NK-92 (cell line): ENCODE data around the gene EFCAB6.

Experiments used
- DNase-seq: peaks from one replicate; lab custom pipeline; 2025; ENCODE audit not compliant: unreplicated experiment; lab: John Stamatoyannopoulos, UW

The EFCAB6 gene

DNA sequence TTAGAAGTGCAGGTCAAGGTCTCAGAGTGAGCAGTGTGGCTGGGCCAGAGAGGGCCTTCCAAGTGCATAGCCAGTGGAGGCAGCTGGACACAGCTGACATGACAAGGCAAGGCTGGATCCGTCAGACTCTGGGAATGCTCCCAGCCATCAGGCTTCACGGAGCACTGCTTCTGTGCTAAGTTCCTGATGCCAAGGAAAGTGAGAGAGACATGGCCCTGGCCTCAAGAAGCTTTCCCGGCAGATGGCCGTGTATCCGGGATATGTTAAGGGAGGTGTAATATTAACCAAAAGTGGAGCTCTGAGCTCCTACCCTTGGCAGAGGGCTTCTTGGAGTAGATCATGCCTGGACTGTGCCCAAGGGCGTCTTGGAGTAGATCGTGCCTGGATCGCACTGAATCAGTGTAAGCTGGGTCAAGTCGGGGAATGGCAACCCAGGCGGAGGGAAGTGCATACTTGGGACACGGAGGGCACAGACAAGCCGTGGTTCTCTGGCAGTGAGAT lies 7.4 kb upstream of the EFCAB6 start:
- DNase-seq = no peak

DNA sequence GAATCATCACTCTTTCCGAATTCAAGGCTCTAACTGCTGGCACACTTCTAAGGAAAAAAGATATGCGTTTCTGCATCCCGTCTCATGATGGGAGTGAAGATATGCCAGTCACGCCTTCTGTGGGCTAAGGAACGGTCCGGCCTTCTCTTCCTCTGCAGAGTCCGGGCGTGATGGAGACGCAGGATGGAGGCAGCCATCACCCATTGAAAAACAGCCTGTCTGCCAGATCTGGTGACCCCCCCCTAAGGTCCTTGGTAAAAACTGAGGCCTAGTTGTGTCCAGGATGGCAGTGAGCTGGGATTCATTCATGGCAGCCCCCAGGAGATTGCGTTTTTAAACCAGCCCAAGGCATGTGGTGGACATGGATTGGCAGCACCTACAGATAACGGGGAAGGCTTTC lies 6.9 kb upstream of the EFCAB6 start:
- DNase-seq = no peak

DNA sequence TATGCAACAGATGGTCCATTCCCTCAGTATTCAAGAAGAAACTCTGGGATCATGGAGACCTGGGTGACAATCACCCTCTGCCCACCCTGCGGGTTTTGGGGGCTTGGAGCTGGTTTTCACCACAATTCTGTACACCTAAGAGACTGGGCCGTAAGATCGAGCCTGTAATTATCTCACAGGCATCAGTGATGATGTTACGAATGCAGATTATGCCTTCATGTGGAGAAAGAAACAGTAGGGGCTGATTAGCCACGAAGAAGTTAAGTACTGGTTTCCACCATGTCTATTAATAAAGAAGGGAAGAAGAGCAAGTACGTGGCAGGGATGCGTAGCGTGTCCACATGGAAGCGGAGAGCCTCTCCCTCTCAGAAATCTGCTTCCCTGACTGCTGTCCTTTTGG lies 5.3 kb upstream of the EFCAB6 start:
- no peak for DNase-seq

DNA sequence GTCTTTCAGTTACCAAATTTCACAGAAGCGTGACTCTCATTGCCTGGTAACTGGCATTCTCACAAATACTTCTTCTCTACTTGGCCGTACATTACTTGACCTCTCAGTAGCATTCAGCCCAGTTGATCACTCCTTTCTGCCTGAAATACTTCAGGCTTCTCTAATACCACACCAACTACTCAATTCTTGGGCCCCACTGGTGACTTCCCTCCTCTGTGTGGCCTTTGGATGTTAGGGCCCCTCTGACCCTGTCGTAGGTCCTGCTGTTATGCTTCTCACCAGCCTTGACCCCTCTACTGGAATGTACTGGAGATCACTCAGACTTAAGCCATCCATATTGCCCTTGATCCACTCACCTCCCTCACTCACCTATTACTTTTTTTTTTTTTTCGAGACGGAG lies 2.2 kb upstream of the EFCAB6 start:
- no peak for DNase-seq

DNA sequence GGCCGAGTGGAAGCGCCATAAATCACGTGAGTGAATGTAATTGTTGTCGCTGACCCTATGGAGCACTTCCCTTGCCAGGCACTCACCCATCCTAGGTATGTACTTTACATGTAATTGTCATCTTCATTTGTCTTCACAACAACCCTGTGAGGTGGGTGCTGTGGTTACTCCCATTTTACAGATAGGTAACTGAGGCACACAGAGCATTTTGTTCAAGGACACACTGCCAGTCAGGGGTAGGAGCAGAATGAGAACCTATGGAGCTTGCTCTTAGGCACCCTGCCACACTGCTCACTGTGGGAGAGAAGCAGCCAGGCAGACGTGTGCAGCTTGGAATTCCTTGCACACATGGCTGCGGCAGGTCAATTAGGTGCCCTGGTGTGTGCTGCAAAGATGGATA lies 785 bp upstream of the EFCAB6 start:
- DNase-seq = no peak

DNA sequence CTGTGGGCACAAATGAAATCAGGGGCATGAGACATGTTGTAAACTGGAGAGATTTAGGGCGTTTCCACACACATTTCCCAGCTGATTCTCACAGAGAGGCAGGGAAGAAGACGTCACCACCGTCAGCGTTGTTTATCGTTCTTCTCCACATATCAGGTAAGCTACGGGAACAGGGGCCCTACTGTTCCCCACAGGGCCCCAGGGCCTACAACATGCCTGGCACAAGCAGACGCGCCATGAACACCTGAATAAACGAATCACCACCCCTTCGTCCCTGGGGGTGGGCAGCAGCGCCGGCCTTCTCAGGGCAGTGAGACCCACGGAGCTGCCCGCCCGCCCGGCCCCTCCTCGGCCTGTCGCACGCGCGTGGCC lies 342 bp downstream of the EFCAB6 start:
- no peak for DNase-seq

DNA sequence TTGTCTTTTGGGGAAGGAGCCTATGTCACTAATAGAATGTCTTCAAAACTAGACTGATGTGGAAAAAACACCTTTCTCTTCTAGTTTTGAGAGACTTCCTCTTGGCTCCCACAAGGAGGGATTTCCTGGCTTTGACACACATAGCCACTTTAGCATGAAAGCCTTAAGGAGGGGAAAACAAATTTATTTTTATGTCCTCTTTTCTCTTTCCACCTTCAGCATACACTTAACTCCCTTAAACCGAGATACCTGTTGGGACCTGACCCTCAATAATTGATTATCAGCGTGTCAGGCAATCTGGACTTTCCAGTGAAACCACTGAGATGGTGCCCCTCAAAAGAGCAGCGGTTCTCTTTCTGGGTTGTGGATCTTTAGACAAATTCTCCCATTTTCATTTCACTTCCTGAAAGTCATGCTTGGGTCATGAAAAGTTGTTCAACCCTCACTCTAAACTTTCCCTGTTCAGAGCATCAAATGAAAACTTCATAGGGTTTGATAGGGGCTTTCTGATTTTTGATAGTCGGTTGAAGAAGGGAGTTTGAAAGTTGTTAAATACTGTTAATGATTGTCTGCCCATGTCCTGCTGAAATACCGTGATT lies 9.1 kb downstream of the EFCAB6 start:
- no peak for DNase-seq

DNA sequence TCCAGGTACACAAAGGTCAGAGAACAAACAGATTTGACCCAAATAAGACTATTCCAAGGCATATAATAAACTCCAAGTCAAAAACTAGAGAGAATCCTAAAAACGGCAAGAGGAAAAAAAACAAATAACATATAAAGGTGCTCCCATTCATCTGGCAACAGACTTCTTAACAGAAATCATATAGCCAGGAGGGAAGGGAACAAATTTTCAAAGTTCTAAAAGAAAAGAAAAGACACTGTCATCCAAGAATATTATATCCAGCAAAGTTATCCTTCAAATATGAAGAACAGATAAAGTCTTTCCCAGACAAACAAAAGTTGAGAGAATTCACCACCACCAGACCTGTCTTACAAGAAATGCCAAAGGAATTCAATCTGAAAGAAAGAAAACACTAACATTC lies 11.1 kb downstream of the EFCAB6 start:
- DNase-seq = no peak

DNA sequence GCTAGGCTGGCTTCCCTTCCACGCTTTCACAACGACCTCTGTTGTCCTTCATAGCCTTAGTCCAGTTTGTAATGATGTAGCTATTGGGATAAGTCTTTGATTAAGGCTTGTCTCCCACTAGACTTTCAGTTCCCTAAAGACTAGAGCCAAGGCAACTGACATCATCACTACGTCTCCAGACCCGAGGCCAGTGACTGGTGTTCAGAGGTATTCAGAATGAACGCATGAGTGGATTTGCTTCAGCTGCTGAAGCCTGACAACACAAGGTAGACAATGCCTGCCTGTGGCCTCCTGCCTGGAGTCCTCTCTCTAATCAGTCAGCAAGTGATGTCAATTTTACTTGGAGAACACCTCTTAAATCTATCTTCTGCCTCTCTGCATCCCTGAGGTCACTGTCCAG lies 13.6 kb downstream of the EFCAB6 start:
- no peak for DNase-seq

DNA sequence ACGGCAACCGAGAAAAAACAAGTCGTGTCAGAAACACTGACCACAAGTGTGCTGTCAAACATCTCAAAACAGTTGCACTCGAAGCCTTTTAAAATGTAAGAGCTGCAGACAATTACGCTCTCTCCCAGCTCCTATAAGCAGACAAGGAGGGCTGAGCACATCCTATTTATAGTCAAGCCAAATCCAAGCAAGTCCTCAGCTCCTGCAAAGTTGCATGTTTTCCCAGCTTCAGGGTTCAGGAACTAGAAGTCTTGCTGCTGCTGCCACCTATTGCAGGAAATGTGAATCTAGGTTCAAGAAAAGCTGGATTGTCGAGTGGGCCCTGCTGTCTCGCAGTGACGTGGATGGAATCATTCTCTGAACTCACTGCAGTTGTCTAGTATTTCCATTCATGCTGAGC lies 15.5 kb downstream of the EFCAB6 start:
- DNase-seq = no peak

DNA sequence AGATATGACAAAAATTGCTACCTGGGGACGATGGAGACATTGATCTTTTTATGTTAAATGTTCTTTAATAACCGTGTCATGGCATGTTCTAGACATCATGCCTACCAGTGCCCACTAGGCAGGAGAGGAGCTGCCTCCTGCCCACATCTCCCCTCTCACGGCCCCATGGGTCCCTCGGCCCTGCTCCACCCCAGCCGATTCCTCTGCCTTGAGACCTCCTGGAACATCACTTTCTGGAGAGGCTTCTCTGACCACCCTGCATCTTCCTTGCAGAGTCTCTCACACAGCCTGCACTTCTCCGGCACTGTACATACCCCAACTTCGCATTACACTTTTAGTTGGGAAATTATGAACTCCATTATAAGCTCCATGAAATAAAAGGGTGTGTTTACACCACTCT lies 16.8 kb downstream of the EFCAB6 start:
- DNase-seq = no peak

DNA sequence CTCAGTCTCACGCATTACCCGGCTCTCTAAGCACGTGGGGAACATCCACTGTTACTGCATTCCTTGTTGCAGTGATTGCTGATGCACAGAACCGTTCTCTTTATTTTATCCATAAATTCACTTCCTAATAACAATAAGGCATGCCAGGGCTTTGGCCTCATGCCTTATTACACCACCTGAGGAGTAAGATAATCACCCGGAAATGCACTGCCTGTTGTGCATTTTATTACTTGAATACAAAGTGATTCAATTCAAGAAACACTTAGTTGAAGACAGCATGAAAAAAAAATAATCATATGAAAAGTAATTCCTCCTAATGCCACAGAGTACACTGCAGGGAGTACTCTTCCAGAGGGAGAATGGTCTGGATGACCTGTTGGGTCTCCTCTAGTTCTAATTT lies 19.2 kb downstream of the EFCAB6 start:
- no peak for DNase-seq

DNA sequence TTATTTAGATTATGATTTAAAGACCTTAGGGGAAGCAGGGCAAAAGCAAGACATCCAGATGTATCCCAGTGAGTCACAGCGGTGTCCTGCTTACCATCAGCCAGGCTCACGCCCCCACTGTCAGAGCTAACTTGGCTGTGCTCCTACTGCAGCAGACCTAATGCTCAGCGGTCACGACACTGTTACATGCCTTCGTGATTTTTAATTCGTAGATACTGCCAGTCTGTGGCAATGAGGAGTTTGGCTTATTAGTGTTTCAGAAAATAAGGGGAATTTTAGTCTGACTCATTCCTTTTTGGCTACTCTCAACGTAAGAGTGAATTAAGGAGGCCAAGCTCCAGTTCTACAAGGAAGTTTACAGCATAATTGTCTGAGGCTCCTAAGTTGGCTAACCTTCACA lies 22.7 kb downstream of the EFCAB6 start:
- no peak for DNase-seq

DNA sequence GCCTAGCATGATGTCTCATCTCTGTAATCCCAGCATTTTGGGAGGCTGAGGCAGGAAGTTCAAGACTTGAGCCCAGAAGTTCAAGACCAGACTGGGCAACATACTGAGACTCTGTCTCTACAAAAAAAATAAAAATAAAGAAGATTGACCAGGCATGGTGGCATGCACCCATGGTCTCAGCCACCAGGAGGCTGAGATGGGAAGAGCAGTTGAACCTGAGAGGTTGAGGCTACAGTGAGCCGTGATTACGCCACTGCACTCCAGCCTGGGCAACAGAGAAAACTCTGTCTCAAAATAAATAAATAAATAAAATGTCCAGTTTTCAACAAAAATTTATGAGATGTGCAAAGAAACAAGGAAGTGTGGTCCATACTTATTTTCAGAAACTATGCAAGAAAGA lies 28.3 kb downstream of the EFCAB6 start:
- DNase-seq = no peak

DNA sequence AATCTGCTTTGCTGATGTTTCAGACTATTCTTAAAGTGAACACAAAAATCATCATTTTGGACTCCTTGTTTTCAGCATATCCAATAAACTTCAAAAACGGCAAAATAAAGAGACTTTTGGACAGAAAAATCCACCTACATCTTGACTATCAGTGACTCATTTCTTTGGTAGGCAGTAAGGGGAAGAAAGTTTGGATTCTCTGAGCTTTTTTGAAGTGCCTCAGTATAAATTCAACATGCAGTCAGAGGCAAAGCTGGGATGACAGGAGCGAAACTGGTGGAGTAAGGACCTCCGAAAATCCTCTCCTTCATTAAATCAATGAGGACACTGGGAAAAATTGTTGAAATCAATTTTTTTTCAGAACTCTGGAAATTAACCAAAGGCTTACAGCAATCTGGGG lies 29.7 kb downstream of the EFCAB6 start:
- no peak for DNase-seq

DNA sequence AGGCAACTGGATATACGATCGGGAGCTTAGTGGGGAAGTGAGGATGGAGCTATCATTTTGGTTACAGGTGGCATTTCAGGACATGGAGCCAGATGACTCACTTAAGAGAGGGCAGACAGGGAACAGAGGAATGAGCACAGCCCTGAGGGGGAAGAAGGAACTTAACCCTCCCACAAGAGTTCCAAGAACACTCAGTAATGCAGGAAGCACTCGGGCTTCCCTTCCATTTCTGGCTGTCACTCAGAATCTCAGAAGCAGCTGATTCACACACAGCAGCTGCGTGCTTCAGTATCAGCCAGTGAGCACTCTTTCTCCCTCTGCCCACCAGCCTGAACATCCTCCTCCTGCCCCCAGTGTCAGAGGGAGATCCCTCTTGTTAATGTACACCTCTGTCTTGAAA lies 34.8 kb downstream of the EFCAB6 start:
- no peak for DNase-seq

DNA sequence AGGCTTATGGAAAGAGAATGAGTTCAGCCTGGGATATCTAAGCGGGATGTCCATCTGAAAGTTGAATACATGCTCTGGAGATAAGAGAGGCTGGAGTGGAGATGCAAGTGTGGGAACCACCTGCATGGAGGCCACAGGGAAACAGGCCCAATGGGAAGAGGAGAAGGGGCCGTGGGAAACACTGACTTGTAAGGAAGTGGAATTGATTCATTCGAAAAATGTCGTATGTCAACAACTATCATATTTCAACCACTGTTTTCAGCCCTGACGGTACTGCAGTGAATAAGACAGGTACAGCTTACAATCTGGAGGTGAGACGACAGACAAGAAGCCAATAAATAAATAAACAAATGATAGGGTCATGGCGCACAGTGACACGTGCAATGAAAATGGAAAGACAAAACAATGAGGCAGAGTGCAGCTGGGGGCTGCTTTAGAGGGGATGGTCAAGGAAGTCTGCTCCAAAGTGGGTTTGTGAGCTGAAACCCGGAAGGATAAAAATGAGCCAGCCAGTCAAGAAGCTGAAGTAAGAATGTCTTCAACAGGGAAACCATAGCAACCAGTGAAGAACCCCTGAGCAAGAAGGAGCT lies 35.9 kb downstream of the EFCAB6 start:
- DNase-seq = no peak

DNA sequence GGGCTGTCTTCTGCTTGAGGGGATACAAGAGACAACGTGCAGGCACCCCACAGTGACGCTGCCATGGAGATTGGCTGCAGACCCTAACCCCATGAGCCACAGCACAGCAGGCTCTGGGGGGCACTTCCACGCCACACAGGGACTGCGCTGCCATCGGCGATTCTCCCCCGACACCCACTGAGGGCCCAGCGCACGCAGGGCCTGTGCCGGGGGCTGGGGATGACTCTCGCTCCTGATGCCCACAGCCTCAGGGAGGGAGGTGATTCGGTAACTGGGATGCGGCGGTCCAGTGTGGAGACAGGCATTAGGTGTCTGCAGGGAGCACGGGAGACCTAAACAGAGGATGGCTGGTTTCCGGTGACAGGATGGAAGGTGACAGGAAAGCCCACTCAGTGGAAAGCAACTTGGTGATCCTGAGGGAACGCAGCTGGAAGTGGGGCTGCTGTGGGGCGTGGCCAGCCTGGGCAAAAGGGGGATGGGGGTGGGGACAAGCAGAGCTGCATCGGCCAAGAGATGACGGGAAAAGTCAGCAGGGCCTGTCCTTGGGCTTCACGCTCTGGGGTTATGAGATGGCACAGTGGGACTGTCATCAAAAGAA lies 37.7 kb downstream of the EFCAB6 start:
- no peak for DNase-seq

DNA sequence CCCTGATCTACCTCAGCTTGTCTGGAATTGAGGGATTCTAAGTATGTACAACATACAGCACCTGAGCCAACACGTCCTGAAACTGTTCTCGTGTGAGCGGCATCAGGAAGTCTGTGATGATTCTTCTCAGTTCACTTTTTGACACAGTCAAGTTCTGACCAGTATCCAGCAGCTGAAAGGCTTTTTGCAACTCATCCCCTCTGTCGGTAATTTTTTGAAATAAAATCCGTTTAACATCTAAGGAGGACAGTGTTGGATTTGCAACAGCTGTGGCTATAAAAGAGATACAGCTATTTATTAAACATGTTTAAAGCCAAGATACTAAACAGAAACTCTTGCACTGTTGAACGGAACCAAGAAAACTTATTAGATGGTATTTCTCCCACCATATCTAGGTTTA lies 39.3 kb downstream of the EFCAB6 start:
- DNase-seq = no peak

DNA sequence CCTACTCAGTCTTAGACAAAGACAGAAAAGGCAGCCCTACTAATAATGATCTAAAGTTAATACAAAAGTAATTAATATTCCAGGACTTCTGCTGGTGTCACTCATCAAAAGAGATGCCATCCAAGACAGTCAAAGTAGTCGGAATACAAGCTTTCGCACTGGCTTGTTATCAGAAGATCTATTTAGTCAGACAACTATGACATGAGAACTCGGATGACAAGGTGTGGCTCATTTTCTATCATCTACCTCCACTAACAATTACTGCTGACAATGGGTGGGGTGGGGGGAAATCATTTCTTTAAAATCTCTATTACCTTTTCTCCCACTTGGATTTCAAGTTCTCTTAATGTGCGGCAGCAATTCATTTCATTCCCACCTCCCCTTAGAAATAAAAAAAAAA lies 56.7 kb downstream of the EFCAB6 start:
- DNase-seq = no peak

DNA sequence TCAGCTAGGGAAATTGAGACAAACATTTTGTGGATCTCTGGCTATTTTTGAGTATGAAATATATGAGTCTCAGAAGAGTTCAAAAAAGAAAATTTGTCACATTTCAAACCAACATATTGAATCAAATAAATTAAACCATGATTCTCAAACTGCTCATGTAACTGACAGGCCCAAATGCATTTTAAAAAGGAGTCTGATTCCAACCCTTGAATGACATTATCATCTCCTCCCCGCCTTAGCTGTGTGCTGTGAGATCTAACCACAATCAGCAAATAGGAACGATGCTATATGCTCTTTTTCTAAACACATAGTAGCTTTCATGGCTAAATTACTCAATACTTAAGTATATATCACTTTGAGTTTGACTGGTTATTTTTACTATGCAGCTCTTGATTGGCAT lies 57.1 kb downstream of the EFCAB6 start:
- DNase-seq = no peak

DNA sequence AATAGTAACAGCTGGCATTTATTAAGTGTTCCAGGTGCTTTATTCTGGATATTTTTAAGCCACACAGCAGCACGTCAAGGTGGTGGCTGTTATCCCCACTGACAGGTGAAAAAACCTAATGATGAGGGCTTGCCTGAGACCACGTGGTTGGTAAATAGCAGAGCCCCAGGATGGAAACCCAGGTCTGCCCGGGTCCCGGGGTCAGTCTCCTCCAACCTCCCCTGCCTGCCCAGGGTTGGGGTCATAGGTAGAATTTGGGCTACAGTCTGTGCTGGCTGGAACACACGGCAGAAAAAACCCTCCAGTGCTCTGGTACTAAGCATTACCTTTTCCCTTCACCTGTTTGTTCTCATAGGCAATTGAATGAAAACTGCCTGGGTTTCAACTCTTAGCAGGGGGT lies 57.9 kb downstream of the EFCAB6 start:
- no peak for DNase-seq

DNA sequence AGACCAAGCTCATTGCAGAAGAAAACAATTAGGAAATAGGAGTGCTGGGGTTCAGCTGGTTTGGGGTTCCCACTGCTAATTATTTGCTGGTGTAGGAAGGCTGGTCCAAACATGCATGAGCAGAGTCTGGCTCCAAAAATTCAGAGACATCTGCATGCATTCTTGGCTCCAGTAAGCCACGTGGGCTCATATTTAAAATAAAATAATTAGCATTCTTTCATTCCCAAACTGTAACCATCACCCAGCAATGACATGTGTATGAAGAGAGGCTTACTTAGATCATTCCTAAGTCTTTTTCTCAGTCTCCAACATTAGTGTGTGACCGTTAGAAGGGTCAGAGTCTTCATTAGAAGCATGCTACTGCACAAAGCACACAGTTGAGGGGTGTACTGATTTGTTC lies 58.4 kb downstream of the EFCAB6 start:
- DNase-seq = no peak
